GM19397 (cell line): ENCODE results near the gene IL24.

ENCODE experiments used
- ATAC-seq: cut with Tn5 transposase; IDR thresholded peaks from one replicate; pipeline ENCODE4 v1.9.1; 2021; ENCODE audit warnings: mild to moderate bottlenecking, moderate library complexity; ENCODE audit not compliant: unreplicated experiment

The IL24 gene

GRCh38 chr1:206903687-206904086, 6.4 kb downstream of the IL24 start:
- ATAC-seq, result no peak

DNA sequence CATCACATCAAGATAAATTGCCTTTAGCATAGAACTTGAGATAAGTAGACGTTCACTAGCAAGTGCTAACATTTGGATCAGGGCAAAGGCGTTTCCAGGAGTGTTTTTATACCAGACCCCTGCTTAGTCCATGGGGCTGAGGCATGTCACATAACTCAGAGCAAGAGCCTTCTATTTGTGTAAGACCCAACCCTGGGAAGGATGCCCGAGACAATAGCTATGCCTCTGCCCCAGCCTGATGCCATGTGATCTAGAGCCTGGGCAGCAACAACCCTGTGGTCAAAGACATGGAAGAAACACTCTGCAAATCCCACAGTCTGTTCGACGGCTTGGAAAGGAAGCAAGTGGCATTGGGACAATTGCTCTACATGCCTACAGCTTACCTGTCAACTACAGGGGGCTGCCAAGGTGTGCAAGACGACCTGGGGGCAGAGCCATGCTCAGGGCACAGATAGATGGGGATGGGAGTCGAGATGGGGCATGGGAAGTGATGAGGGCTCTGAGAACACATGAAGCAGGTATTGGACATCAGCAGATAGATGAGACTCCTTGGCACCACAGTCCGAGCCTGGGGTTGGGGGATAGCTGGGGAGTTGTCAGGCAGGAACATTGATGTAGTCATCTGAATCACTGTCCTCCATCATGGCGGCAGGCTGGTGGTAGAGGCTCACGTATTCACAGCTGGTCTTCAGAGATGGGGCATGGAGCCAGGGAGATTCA, 7.3 kb downstream of the IL24 start:
- ATAC-seq, result no peak

DNA sequence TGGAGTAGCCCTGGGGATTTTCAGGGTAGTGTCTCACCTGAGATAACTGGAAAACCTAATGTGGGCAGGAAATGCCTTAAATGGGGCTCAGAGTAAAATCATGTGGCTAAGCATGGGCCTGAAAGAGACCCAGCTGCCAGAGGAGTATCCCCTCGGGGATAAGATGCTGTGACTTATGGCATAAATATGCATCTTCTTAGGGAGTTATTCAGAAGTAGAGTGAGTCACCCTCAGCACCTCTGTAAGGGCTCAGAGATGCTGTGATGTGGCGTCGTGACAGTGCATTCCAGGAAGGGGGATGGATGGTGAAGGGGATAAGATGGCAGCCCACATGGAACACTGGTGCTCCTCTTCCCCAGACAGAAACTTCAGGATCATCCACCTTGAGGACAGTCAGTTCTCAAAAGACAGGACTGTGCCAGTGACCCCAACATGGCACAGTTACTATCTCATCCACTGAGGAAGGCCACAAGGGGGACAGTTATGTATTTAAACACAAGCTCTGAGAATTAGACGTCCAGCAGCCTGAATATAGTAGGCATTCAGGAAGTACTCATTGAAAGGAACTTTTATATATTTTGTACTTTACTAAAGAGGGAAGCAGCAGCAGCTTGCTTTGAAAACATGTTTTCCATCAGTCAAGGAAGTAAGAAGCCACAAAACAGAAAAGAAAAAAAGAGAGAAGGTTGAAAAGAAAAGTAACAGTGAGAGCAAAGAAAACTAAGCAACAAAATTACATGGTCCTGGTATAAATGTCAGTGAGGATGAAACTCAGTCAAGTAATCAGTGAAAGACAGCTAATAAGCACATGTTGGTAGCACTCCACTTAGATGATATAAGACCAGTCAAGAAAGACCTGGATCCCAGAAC, 8.3 kb downstream of the IL24 start:
- peak; percentile 79 for ATAC-seq

DNA sequence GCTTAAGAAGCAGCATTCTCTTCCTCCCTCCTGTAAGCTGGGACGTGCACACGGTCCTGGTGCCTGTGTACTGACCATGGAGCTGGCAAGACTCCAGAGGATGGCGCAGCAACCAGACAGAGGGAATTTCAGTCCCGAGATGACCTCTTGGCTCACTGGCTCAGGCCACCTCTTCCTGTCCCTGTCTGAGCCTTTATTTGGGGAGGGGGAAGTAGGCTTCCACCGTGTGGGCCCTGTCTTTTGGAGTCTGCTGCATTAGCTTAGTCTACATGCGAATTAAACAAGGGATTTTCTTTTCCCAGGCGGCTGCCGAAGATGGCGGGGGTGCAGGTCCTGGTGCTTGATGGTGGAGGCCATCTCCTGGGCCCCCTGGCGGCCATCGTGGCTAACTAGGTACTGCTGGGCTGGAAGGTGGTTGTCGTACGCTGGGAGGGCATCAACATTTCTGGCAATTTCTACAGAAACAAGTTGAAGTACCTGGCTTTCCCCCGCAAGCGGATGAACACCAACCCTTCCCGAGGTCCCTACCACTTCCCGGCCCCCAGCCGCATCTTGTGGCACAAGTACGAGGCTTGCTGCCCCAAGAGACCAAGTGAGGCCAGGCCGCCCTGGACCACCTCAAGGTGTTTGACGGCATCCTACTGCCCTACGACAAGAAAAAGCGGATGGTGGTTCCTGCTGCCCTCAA, 10.2 kb downstream of the IL24 start:
- no peak for ATAC-seq

GRCh38 chr1:206908038-206908437, 10.8 kb downstream of the IL24 start:
- ATAC-seq, result no peak

- no peak for ATAC-seq
These were observed 12.1 kb downstream of the IL24 start for GRCh38 chr1:206909161-206909882.

DNA sequence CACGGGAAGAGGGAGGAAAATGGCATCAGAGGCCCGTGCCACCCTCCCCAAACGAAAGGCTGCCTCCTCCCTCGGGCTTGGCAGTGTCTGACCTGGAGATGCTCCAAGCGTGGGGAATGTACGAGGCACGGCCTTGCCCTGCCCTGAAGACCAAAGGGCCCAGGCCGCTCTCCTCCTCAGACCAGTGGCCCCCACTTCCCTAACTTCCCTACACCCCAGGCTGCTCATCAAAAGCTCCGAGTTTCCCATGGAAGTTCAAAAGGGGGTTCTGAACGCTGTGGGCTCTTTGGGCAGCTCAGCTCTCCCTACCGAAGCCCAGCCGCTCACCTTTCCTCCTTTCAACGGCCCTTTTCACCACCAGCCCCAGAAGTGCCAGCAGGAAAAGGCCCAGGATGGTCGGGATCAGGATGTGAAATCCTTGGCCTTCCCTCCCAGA, 12.7 kb downstream of the IL24 start:
- no peak for ATAC-seq

GRCh38 chr1:206911064-206911663, 13.9 kb downstream of the IL24 start:
- ATAC-seq, result no peak

DNA sequence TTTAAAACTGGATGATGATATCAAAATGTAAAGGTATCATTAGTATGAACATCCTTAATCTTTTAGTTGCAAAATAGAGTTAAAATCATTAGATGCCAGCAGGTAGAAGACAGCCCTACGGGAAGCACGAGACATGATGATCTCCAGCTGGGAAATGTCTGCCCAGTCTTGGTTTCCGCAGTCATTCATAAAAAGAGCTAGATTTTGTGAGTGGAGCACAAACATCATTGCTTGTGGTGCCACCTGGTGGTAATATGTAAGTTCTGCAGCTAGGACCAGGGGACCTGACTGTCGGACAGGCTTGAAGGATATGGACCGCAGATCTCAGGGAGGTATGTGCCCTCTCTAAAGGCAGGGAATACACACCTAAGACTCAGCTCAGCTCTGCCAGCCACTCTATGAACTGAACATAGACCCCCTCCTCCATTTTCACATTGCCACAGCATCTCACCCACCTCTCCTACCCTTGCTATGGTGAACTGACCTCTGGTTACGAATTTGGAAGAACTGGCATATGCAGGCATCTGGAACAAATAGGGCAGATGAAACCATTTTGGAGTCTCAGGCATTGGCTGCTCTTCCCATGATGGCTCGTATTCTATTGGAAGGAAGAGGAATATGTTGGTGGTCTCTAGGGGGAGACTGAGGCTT, 15.3 kb downstream of the IL24 start:
- no peak for ATAC-seq

DNA sequence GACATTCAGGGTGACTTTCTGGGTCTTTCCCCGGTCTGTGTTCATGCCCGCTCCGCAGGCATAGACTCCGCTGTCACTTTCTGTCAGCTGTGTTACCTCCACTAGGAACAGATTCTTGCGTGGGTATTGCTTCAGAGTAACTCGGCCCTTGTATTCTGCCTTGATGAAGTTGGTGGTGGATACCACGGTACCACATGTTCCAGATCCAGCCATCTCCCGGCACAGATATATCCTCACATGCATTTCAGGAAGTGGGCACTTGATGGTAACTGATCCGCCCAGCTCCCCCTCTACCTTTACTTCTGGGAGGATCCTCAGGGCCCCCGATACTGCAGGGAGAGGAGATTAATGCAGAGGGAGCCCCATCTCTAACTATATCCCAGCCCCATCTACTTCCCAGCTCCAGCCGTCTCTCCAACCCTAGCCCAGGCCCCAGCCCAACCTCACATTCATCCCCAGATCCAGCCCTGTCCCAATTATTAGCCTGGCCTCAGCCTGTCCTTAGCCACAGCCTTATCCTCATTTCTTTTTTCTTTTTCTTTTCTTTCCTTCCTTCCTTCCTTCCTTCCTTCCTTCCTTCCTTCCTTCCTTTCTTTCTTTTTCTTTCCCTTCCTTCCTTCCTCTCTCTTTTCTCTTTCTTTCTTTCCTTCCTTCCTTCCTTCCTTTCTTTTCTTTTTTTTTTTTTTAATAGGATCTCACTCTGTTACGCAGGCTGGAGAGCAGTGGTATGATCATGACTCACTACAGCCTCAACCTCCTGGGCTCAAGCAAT, 16.7 kb downstream of the IL24 start:
- no peak for ATAC-seq

GRCh38 chr1:206915030-206915735, 17.9 kb downstream of the IL24 start:
- ATAC-seq, result no peak

GRCh38 chr1:206916000-206916709, 18.9 kb downstream of the IL24 start:
- ATAC-seq, result no peak

GRCh38 chr1:206918076-206918475, 20.8 kb downstream of the IL24 start:
- ATAC-seq, result no peak

DNA sequence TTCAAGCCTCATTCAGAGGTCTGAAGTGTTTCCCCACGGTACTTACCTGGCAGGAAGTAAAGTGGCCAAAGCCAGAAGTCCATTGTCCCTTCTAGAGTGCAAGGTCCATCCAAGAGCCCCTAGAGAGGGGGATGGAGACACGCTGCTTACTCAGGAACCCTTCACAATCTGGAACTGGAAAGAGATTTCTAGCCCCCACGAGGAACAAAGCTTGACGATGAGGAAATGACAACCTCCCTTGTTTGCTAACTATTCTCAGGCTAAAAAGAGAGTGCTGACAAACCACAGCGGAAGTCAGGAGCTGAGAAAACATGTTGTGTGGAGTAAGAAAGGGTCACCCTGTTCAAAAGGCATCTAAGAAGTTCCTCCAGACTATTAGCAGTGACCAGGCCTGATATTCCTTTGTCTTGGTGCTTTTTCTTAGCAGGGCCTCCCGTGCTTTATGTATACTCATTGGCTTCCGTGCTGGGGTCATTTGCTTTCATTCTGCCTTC, 24.6 kb downstream of the IL24 start, which contains the start of gene FCMR:
Gene FCMR, minus strand, starts transcription at position 170 of the 494 bp plus-strand sequence. Its CDS starts 87 bp downstream, at position 83.
- ATAC-seq, result no peak

- no peak for ATAC-seq
These were observed 25.3 kb downstream of the IL24 start for GRCh38 chr1:206922524-206922923.

- ATAC-seq, result peak; percentile 45
These were observed 26.0 kb downstream of the IL24 start for GRCh38 chr1:206923009-206923960.
